SU-DHL-6 (cell line): ENCODE measurements around the gene TFRC.
"Not testable (repeated sequence)": the region's sequence is repeated elsewhere in the genome, so short reads cannot be mapped to it uniquely, and the experiment has no call there.

Source experiments
- H2AFZ ChIP-seq: fragments of 200-600 bp; sonication (generic); 2 replicates; pipeline ENCODE4 v1.6.1; 2014; ENCODE audit warnings: low read depth, mild to moderate bottlenecking, moderate library complexity, mixed read lengths, antibody characterized with exemption, low read length; ENCODE audit not compliant: severe bottlenecking
- H3F3A ChIP-seq: fragments of 200-600 bp; shearing (Covaris generic); 2 replicates; pipeline ENCODE4 v1.6.0; 2016; ENCODE audit warnings: antibody characterized with exemption, mild to moderate bottlenecking; ENCODE audit not compliant: insufficient read depth
- H3K27ac ChIP-seq: fragments of 200-600 bp; sonication (generic); 2 replicates; pipeline ENCODE4 v1.5.1; 2016; ENCODE audit warnings: low read depth, mild to moderate bottlenecking, low read length, moderate library complexity, mixed read lengths
- H3K27me3 ChIP-seq: fragments of 200-600 bp; sonication (generic), shearing (Covaris generic); 2 replicates; pipeline ENCODE4 v1.6.0; 2014; ENCODE audit warnings: mild to moderate bottlenecking, low read length
- H3K36me3 ChIP-seq: fragments of 200-600 bp; sonication (generic); 2 replicates; pipeline ENCODE4 v1.6.1; 2014; ENCODE audit warnings: mild to moderate bottlenecking, low read length, mixed read lengths
- H3K4me2 ChIP-seq: fragments of 300-600, 200-600 bp; shearing (Covaris generic), sonication (generic); 2 replicates; pipeline ENCODE4 v1.6.0; 2014; ENCODE audit warnings: low read length, low read depth, mild to moderate bottlenecking; ENCODE audit not compliant: poor library complexity, severe bottlenecking
- H3K4me3 ChIP-seq: fragments of 200-600 bp; sonication (generic); 2 replicates; pipeline ENCODE4 v1.5.1; 2014; ENCODE audit warnings: antibody characterized with exemption, low read length, mild to moderate bottlenecking, mixed read lengths; ENCODE audit not compliant: insufficient read depth, poor library complexity, severe bottlenecking
- H3K79me2 ChIP-seq: fragments of 200-600 bp; sonication (generic); 2 replicates; pipeline ENCODE4 v1.6.1; 2014; ENCODE audit warnings: mild to moderate bottlenecking, low read length, moderate library complexity; ENCODE audit not compliant: insufficient read depth
- H3K9ac ChIP-seq: fragments of 200-600 bp; sonication (generic); 2 replicates; pipeline ENCODE4 v1.7.0; 2014; ENCODE audit warnings: mild to moderate bottlenecking, low read length
- H3K9me2 ChIP-seq: fragments of 200-600 bp; sonication (generic); replicated peaks from 2 replicates; pipeline ENCODE4 v1.6.1; 2014; ENCODE audit warnings: low read length; ENCODE audit not compliant: insufficient read depth
- H3K9me3 ChIP-seq: fragments of 200-600 bp; sonication (generic); 2 replicates; pipeline ENCODE4 v1.6.1; 2014; ENCODE audit warnings: low read length, mixed read lengths; ENCODE audit not compliant: insufficient read depth
- H4K20me1 ChIP-seq: fragments of 200-600 bp; sonication (generic); 2 replicates; pipeline ENCODE4 v1.6.1; 2014; ENCODE audit warnings: low read depth, mild to moderate bottlenecking, antibody characterized with exemption, low read length, moderate library complexity, mixed read lengths
- EZH2phosphoT487 ChIP-seq: fragments of 200-600 bp; sonication (generic), shearing (Covaris generic); conservative IDR thresholded peaks from 2 replicates; pipeline ENCODE4 v1.6.1; 2018; ENCODE audit warnings: mild to moderate bottlenecking, antibody characterized with exemption, low read length, moderate library complexity, mixed read lengths
- TF ChIP-seq, protein P1 (sequence below): fragments of 200-600 bp; sonication (generic); IDR thresholded peaks from one replicate; pipeline ENCODE4 v1.5.1; 2017; ENCODE audit warnings: antibody characterized with exemption, mild to moderate bottlenecking, low read length, moderate library complexity; ENCODE audit not compliant: insufficient read depth, poor library complexity, severe bottlenecking

Gene TFRC

DNA sequence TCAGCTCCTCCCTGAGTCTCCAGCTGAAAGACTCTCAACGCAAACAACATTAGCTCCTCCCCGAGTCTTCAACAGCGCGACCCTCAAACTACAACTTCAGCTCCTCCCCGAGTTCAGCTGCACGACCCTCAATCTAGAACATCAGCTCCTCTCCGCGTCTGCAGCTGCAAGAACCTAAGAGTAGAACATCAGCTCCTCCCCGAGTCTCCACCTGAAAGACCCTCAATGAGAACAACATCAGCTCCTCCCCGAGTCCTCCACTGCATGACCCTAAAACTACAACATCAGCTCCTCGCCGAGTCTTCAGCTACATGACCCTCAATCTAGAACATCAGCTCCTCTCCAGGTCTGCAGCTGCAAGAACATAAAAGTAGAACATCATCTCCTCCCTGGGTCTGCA, 78.3 kb downstream of the TFRC start:
- Histone ChIP-seq H4K20me1 (no peaks in the 10 kb centered on the region), H3K9me3 (no peaks in the 10 kb centered on the region), H3K36me3 (no peaks in the 10 kb centered on the region), H3F3A (no peaks in the 10 kb centered on the region), H2AFZ (no peak overlapping the region), H3K4me3 (no peak overlapping the region), H3K79me2 (no peaks in the 10 kb centered on the region), H3K27ac (no peak overlapping the region), H3K27me3 (no peaks in the 10 kb centered on the region), H3K9me2 (no peaks in the 10 kb centered on the region), H3K9ac (no peak overlapping the region), H3K4me2 (no peak overlapping the region)
- TF ChIP-seq, protein P1, sequence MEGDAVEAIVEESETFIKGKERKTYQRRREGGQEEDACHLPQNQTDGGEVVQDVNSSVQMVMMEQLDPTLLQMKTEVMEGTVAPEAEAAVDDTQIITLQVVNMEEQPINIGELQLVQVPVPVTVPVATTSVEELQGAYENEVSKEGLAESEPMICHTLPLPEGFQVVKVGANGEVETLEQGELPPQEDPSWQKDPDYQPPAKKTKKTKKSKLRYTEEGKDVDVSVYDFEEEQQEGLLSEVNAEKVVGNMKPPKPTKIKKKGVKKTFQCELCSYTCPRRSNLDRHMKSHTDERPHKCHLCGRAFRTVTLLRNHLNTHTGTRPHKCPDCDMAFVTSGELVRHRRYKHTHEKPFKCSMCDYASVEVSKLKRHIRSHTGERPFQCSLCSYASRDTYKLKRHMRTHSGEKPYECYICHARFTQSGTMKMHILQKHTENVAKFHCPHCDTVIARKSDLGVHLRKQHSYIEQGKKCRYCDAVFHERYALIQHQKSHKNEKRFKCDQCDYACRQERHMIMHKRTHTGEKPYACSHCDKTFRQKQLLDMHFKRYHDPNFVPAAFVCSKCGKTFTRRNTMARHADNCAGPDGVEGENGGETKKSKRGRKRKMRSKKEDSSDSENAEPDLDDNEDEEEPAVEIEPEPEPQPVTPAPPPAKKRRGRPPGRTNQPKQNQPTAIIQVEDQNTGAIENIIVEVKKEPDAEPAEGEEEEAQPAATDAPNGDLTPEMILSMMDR = no peak
- TF ChIP-seq EZH2phosphoT487 = no peak

DNA sequence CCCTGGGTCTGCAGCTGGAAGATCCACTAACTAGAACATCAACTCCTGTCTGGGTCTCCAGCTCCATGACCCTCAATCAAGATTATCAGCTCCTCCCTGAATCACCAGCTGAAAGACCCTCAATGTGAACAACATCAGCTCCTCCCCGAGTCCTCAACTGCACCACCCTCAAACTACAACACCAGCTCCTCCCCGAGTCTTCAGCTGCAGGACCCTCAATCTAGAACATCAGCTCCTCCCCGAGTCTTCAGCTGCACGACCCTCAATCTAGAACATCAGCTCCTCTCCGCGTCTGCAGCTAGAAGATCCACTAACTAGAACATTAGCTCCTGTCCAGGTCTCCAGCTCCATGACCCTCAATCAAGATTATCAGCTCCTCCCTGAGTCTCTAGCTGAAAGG, 79.2 kb downstream of the TFRC start:
- H3F3A ChIP-seq, H3K79me2 ChIP-seq, H3K36me3 ChIP-seq, H3K9me2 ChIP-seq, H2AFZ ChIP-seq, H3K4me3 ChIP-seq, H4K20me1 ChIP-seq, H3K9me3 ChIP-seq, H3K9ac ChIP-seq, H3K27me3 ChIP-seq, H3K4me2 ChIP-seq, H3K27ac ChIP-seq: not testable (repeated sequence)

GRCh38 chr3:196001240-196001639, 80.7 kb downstream of the TFRC start:
- not testable (repeated sequence) for H3K27me3 ChIP-seq, H3K9me2 ChIP-seq, H3K9ac ChIP-seq, H3K4me3 ChIP-seq, H3F3A ChIP-seq, H3K4me2 ChIP-seq, H3K36me3 ChIP-seq, H3K27ac ChIP-seq, H4K20me1 ChIP-seq, H2AFZ ChIP-seq, H3K79me2 ChIP-seq, H3K9me3 ChIP-seq

DNA sequence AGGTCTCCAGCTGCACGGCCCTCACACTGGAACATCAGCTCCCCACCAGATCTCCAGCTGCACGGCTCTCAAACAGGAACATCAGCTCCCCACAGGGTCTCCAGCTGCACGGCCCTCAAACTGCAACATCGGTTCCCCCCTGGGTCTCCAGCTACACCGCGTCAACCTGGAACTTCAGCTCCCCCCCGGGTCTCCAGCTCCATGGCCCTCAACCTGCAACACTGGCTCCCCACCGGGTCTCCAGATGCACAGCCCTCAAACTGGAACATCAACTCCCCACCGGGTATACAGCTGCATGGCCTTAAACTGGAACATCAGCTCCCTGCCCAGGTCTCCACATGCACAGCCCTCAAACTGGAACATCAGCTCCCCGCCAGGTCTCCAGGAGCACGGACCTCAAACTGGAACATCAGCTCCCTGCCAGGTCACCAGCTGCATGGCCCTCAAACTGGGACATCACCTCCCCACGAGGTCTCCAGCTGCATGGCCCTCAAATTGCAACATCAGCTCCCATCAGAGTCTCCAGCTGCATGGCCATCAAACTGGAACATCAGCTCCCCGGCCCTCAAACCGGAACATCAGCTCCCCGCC, 81.4 kb downstream of the TFRC start:
- H3K4me3 ChIP-seq, H3K4me2 ChIP-seq, H3K9me2 ChIP-seq, H2AFZ ChIP-seq, H3K27me3 ChIP-seq, H3K79me2 ChIP-seq, H4K20me1 ChIP-seq, H3K27ac ChIP-seq, H3F3A ChIP-seq, H3K9ac ChIP-seq, H3K36me3 ChIP-seq, H3K9me3 ChIP-seq: not testable (repeated sequence)

GRCh38 chr3:195999896-196000295, 82.0 kb downstream of the TFRC start:
- Histone ChIP-seq H3K4me2 (no peak overlapping the region), H3K36me3 (no peaks in the 10 kb centered on the region), H4K20me1 (no peaks in the 10 kb centered on the region), H3K4me3 (no peak overlapping the region), H3K9ac (no peak overlapping the region), H3K27ac (no peak overlapping the region), H3K79me2 (no peaks in the 10 kb centered on the region), H3K9me2 (no peaks in the 10 kb centered on the region), H3K27me3 (no peaks in the 10 kb centered on the region), H2AFZ (no peak overlapping the region), H3K9me3 (no peaks in the 10 kb centered on the region), H3F3A (no peaks in the 10 kb centered on the region)
- TF ChIP-seq, protein P1 = no peak
- TF ChIP-seq EZH2phosphoT487 = no peak
